NCI-H2107 treated with DMSO at 0.1 percent for 48 hours (cell line): ENCODE measurements around the gene LRMDA.

ENCODE experiments used
- DNase-seq: peaks from one replicate; lab custom pipeline; 2025; ENCODE audit not compliant: unreplicated experiment; lab: John Stamatoyannopoulos, UW

The LRMDA gene

DNA sequence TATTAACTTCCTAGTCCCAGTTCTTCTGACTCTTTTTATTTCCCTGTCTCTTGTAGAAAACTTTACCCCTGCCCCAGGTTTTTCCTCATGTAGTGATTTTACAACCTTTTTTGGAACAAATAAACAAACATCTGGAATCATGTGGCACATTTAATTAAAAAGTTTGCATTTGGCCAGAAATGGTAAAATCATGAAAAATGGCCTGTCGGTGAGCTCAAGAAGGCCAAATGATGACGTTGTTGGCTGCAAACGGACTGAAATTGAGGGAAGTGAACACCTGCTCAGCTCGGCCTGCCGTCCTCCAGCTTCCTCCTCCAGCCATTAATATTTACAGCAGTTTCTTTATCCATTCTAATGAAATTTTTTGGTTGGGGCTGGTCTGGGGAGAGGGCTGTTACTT is 902.8 kb downstream of the LRMDA start:
- no peak for DNase-seq

DNA sequence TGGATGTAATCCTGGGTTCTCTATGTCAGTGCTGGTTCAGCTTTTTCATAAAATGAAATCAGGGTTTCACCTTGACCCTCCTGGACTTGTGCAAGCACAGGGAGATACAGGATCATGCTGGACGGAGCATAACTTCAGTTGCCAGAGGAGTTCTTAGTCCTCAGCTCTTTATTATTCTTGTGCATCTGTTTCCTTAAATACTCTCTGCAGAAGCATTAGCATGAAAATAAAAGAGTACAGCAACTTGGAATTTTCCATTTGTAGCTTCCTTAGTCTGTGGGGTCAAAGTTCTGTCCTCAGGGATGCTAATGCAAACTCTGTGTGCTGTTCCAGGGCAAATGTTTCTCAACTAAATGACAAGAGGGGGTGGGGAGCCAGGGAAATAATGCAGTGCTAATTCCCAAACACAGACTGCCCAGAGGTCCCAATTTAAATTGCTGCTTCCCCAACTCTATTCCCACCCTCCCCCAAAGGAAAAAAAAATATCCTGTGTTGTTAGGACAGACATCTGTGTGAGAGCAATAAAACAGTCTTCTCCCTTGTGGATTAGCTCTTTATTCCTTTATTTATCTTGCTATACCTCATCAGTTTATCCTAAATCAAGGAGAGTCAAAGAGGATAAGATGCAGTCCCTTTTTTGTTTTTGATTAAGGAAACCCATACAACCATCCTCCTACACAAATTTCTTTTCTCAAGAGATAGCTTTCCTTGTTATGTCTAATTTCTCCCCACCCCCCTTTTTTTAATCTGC is 905.0 kb downstream of the LRMDA start:
- DNase-seq, result no peak

DNA sequence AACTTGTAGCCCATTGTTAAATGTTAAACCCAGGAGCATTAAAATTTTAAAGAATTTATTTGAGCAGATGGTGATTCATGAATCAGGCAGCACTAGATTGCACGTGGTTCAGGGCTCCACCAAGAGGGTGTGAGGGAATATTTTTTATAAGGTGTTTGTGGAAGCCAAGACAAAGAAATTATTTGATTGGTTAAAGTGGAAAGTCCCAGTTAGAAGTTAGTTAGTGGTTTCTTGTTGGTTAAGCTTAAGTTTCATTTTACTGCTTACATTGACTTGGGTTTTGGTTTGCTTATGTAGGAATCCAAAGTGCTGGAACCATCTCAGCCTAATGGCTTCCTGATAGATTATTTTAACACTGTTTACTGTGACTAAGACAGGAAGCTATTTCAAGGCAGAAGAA is 906.2 kb downstream of the LRMDA start:
- no peak for DNase-seq

DNA sequence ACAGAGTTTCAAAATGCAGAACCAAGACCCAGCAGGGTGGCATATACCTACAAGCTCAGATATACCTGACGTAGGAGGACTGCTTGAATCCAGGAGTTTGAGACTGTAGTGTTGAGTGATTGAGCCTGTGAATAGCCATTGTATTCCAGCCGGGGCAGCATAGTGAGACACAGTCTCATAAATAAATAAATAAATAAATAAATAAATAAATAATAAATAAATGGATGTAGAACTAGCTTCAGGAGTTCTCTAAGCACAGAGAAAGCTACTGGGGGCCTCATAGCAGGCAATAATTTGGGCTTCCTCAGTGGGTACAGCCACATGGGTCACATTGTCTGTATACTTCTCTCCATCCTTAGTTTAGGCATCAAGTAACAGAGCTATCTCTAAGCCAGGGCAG is 906.8 kb downstream of the LRMDA start:
- no peak for DNase-seq

GRCh38 chr10:76341740-76342139 is 910.3 kb downstream of the LRMDA start:
- DNase-seq, result no peak

DNA sequence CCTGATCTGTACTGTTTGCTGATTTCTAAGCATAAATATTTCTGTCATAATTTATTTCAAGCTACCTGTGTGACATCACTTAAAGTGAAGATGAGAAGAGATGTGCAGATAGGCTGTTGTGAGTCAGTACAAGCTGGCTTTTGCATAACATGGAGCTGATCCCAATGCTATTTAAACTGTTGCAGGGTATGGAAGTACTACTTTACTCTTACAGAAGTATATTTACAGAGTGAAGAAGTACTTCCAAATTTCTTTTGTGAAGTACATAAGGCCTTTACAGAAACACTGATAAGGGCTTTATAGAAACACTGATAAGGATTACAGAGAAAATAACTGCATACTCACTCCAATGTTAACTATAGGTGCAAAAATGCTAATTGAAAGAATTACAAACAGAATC is 911.6 kb downstream of the LRMDA start:
- no peak for DNase-seq

- no peak for DNase-seq
These were observed 916.4 kb downstream of the LRMDA start for GRCh38 chr10:76347832-76348231.

DNA sequence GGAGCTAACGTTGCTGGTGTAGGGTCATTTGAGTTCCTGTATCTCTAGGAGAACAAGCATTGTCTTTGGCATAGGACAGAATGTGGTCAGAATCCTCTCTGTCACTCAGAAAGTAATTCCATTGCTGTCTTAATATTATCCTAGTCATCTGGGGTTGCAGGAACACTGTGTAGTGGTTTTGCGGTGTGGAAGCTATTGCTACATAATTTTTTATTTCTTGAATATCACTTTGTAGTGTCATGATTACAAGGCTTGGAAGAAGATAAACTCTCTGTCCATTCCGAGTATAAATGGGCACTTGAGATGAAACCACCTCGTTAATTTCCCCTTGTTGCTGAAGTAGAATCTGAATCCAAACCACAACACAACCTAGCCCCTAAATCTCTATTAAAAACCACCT is 919.2 kb downstream of the LRMDA start:
- no peak for DNase-seq

DNA sequence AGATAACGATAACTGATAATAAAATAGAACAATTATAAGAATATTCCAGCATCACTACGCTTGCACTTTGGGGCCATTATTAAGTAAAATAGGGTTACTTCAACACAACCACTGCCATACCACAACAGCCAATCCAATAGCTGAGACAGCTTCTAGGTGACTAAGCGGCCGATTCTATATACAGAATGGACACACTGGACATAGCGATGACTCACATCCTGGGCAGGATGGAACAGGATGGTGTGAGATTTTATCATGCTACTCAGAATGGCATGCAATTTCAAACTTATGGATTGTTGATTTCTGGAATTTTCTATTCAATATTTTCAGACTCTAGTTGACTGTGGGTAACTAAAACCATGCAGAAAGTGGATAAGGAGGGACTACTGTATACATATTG is 920.9 kb downstream of the LRMDA start:
- DNase-seq, result no peak

GRCh38 chr10:76353237-76353851 is 921.9 kb downstream of the LRMDA start:
- DNase-seq, result no peak

- DNase-seq, result no peak
These were observed 922.9 kb downstream of the LRMDA start for GRCh38 chr10:76354212-76354738.

GRCh38 chr10:76354921-76355320 is 923.5 kb downstream of the LRMDA start:
- DNase-seq, result no peak

GRCh38 chr10:76356557-76356956 is 925.1 kb downstream of the LRMDA start:
- no peak for DNase-seq

DNA sequence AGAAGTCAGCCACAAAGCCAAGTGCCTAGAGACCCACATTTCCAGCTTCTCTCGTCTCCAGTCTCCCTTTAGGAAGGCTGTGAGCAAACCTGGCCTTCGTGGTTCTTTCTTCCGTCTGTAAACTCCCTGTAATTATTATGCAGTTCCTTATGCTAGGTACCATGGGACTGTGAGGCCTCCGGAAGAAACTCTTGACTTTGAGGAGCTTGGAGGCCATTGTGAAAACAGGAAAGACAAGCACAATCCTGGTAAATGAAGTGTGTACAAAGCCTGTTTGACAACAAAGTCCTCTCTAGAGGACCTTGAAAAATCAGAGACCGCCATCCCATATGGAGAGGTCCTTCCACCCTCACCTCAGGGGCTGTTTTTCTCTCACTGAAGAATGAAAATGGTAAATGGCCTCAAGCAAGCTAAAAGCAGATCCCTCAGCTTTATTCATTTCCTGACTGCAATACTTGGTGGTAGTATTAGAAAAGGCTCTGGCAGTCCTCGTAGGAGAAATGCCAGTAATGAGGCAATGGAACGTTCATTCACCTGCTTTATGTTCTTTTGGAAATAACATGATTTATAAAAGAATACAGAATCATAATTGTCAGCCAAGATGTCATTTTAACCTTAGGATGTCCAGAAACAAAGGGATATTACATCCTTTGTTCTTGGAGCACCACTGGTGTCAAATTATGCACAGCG is 926.4 kb downstream of the LRMDA start:
- no peak for DNase-seq

DNA sequence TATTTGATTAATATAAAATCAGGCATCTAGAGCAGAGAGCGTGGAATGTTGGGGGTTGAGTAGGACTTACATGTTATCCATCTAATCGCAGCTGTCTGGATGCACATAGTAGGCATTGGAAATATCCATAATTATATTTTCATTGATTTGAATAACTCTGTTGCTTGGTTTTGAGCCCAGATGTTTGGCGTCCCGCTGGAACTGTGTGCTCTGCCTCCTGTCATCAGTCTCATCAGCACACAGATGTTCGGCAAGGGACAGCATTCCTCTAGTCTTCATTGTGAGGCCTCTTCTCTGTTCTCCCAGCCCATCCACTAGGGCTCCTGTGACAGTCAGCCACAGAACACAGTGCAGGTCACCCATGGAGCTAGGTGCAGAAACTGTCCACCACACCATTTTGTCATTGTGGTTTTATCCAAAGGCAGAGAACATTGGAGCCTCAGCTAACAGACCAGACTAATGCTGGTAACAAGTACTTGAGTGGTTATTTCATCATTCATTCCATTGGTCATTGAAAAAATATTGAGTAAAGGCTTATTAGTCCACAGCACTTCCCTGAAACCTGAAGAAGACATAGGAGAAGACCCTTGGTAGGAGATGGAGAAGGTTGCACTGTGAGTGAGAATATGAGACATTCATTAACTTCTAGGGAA is 927.4 kb downstream of the LRMDA start:
- no peak for DNase-seq

DNA sequence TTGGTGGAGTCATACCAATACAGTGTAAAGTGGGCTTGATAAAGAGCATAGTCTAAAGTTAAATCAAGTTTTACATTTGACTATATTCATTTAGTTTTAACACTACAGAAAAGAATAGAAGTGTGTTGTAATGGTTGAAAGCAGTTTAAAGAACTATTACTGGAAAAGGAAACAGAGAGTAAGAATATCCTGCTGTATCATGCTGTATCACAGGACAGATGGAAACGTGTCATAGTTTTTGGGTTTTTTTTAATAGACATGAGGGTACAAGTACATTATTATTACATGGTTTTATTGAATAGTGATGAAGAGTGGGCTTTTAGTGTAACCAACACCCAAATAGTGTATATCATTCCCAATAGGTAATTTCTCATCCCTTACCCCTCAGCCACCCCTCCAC is 944.3 kb downstream of the LRMDA start:
- DNase-seq, result no peak

GRCh38 chr10:76382381-76382851 is 951.0 kb downstream of the LRMDA start:
- DNase-seq, result no peak

- DNase-seq, result no peak
These were observed 957.0 kb downstream of the LRMDA start for GRCh38 chr10:76388321-76389023.

DNA sequence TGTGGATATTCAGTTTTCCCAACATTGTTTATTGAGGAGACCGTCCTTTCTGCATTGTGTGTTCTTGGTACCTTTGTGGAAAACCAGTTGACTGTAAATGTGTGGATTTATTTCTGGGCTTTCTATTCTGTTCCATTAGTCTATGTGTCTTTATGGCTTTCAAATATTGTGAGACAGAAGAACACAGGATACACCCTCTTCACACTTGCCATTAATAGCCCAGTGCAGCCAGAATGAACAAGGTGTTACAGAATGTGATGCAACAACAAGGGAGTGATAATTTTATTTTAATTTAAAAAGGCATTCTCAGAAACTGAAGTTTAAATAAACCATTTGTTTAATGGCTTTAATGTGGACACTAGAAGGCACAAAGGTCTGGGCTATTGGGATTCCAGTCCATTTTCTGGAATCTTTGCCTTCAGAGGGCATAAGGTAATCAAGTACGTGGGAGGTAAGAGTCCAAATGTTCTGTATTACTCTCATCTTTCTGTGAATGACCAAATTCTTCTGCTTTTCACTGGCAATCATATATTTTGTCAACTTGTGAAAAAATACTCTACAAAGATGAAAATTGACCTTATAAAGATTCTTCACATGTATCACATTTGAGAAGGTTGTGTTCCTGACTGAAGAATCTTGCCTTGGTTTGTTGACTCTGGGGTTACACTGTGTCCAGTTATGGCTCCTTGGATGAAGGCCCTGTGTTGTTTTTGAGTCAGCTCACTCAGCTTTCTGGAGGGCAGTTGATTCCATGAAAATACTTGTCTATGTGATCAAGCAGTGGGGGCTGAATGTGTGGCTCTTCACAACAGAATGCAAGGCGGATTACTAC is 962.7 kb downstream of the LRMDA start:
- no peak for DNase-seq

DNA sequence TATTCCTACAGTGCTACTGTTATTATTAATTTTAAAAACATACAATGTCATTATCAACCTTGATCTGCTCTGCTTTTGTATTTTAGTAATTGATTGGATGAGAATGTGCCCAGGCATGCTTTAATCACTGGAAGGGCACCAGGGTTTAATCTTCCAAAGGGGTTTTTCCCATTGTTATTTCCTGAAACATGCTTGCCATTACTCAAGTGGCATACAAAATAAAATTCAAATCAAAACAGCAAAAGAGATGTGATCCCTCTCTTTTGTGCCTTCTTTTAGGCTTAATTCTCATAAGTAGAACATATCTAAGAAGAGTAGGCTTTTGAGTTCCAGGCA is 963.3 kb downstream of the LRMDA start:
- DNase-seq, result no peak
